Neural cell (in vitro differentiated cells): ENCODE data around the gene SLC6A3.

Experiments
- CTCF ChIP-seq: fragments of 450-650 bp; IDR thresholded peaks from 2 replicates; pipeline ENCODE4 v1.5.1; 2014; ENCODE audit warnings: antibody characterized with exemption, mild to moderate bottlenecking, moderate library complexity; ENCODE audit not compliant: poor library complexity, severe bottlenecking
- TAF1 ChIP-seq: IDR thresholded peaks from 2 replicates; pipeline ENCODE4 v1.6.1; 2012; ENCODE audit warnings: low read depth

DNA sequence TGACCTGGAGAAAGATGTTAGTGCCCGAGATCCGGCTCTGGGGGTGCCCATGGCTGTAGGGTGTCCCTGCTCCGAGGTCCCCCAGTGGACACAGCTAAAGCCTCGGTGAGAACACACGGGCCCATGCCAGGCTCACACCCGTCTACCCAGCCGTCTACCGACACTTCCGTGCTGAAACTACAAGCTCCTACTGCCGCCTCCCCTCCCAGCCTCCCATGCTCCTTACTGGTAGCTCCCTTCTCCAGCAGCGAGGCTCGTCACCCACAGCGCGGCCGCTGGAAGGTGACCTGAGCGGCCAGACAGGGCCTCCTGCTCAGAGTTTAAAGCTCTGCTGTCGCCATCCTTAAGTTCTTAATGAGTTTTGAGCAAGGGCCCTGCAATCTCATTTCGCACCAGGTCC lies 67.1 kb downstream of the SLC6A3 start:
- no peak for TF ChIP-seq CTCF
- TF ChIP-seq TAF1: no peak
